ENCODE data around the gene PVALB.

PVALB gene

GRCh38 chr22:36833073-36833472 lies 16.2 kb upstream of the PVALB start:
- H3K9ac ChIP-seq (ENCODE audit: low read depth, low read length): no peak overlapping the region
- H3K4me2 ChIP-seq (ENCODE audit: insufficient read depth, low read length): no peak overlapping the region
- no peaks in the 10 kb centered on the region for H3K79me2 ChIP-seq (ENCODE audit: insufficient read depth, low read length)
- no peak overlapping the region for H3K27ac ChIP-seq (ENCODE audit: low read length)
- ATAC-seq (ENCODE audit: insufficient read depth, low read depth): no peak
- no peak for DNase-seq
- H3K4me1 ChIP-seq (ENCODE audit: insufficient read depth, low read length): no peaks in the 10 kb centered on the region
- H3K4me3 ChIP-seq (ENCODE audit: low read depth in 1 of 2, low read length in 2 of 2): no peak overlapping the region
- no peak overlapping the region for H2AFZ ChIP-seq (ENCODE audit: low read depth, low read length)
- no peaks in the 10 kb centered on the region for H4K20me1 ChIP-seq (ENCODE audit: insufficient read depth, low read length)
- TF ChIP-seq CTCF (IDR thresholded peaks at IDR 0.05; ENCODE audit: borderline replicate concordance, extremely low read depth, low read length, poor library complexity, severe bottlenecking) (no peak), EZH2 (IDR thresholded peaks at IDR 0.05; ENCODE audit: borderline replicate concordance, low read depth, low read length, severe bottlenecking) (no peak)
- H3K36me3 ChIP-seq (ENCODE audit: insufficient read depth, low read length): no peaks in the 10 kb centered on the region
- peaks cover 7% of the 10 kb centered on the region for H3K27me3 ChIP-seq (ENCODE audit: insufficient read depth, low read length, poor library complexity)
- H3K9me3 ChIP-seq (ENCODE audit: insufficient read depth, low read length, severe bottlenecking): no peaks in the 10 kb centered on the region

- Histone ChIP-seq H4K20me1 (ENCODE audit: insufficient read depth, low read length) (no peaks in the 10 kb centered on the region), H3K4me1 (ENCODE audit: insufficient read depth, low read length) (no peaks in the 10 kb centered on the region), H3K36me3 (ENCODE audit: insufficient read depth, low read length) (no peaks in the 10 kb centered on the region), H3K27ac (ENCODE audit: low read length) (no peak overlapping the region), H2AFZ (ENCODE audit: low read depth, low read length) (no peak overlapping the region), H3K9ac (ENCODE audit: low read depth, low read length) (no peak overlapping the region), H3K9me3 (ENCODE audit: insufficient read depth, low read length, severe bottlenecking) (no peaks in the 10 kb centered on the region), H3K4me2 (ENCODE audit: insufficient read depth, low read length) (no peak overlapping the region), H3K4me3 (ENCODE audit: low read depth in 1 of 2, low read length in 2 of 2) (no peak overlapping the region), H3K79me2 (ENCODE audit: insufficient read depth, low read length) (no peaks in the 10 kb centered on the region), H3K27me3 (ENCODE audit: insufficient read depth, low read length, poor library complexity) (peaks cover 6% of the 10 kb centered on the region)
- no peak for DNase-seq
- no peak for ATAC-seq (ENCODE audit: insufficient read depth, low read depth)
- TF ChIP-seq CTCF (IDR thresholded peaks at IDR 0.05; ENCODE audit: borderline replicate concordance, extremely low read depth, low read length, poor library complexity, severe bottlenecking) (no peak), EZH2 (IDR thresholded peaks at IDR 0.05; ENCODE audit: borderline replicate concordance, low read depth, low read length, severe bottlenecking) (no peak)
Measured at GRCh38 chr22:36831717-36832116, 14.9 kb upstream of the PVALB start.

GRCh38 chr22:36831206-36831605 lies 14.4 kb upstream of the PVALB start:
- Histone ChIP-seq H3K4me2 (ENCODE audit: insufficient read depth, low read length) (no peak overlapping the region), H3K4me1 (ENCODE audit: insufficient read depth, low read length) (no peaks in the 10 kb centered on the region), H4K20me1 (ENCODE audit: insufficient read depth, low read length) (no peaks in the 10 kb centered on the region), H3K27me3 (ENCODE audit: insufficient read depth, low read length, poor library complexity) (peaks cover 6% of the 10 kb centered on the region), H3K9me3 (ENCODE audit: insufficient read depth, low read length, severe bottlenecking) (no peaks in the 10 kb centered on the region), H2AFZ (ENCODE audit: low read depth, low read length) (no peak overlapping the region), H3K36me3 (ENCODE audit: insufficient read depth, low read length) (no peaks in the 10 kb centered on the region), H3K27ac (ENCODE audit: low read length) (no peak overlapping the region), H3K9ac (ENCODE audit: low read depth, low read length) (no peak overlapping the region), H3K79me2 (ENCODE audit: insufficient read depth, low read length) (no peaks in the 10 kb centered on the region), H3K4me3 (ENCODE audit: low read depth in 1 of 2, low read length in 2 of 2) (no peak overlapping the region)
- TF ChIP-seq CTCF (IDR thresholded peaks at IDR 0.05; ENCODE audit: borderline replicate concordance, extremely low read depth, low read length, poor library complexity, severe bottlenecking): no peak
- no peak for TF ChIP-seq EZH2 (IDR thresholded peaks at IDR 0.05; ENCODE audit: borderline replicate concordance, low read depth, low read length, severe bottlenecking)
- ATAC-seq (ENCODE audit: insufficient read depth, low read depth): no peak
- DNase-seq: no peak

- no peak overlapping the region for H2AFZ ChIP-seq (ENCODE audit: low read depth, low read length)
- no peaks in the 10 kb centered on the region for H3K36me3 ChIP-seq (ENCODE audit: insufficient read depth, low read length)
- DNase-seq: no peak
- H3K9ac ChIP-seq (ENCODE audit: low read depth, low read length): no peak overlapping the region
- ATAC-seq (ENCODE audit: insufficient read depth, low read depth): no peak
- no peak overlapping the region for H3K4me2 ChIP-seq (ENCODE audit: insufficient read depth, low read length)
- H4K20me1 ChIP-seq (ENCODE audit: insufficient read depth, low read length): no peaks in the 10 kb centered on the region
- no peak for TF ChIP-seq CTCF (IDR thresholded peaks at IDR 0.05; ENCODE audit: borderline replicate concordance, extremely low read depth, low read length, poor library complexity, severe bottlenecking)
- no peak for TF ChIP-seq EZH2 (IDR thresholded peaks at IDR 0.05; ENCODE audit: borderline replicate concordance, low read depth, low read length, severe bottlenecking)
- no peaks in the 10 kb centered on the region for H3K9me3 ChIP-seq (ENCODE audit: insufficient read depth, low read length, severe bottlenecking)
- peaks cover 6% of the 10 kb centered on the region for H3K27me3 ChIP-seq (ENCODE audit: insufficient read depth, low read length, poor library complexity)
- H3K27ac ChIP-seq (ENCODE audit: low read length): no peak overlapping the region
- H3K4me3 ChIP-seq (ENCODE audit: low read depth in 1 of 2, low read length in 2 of 2): no peak overlapping the region
- no peaks in the 10 kb centered on the region for H3K4me1 ChIP-seq (ENCODE audit: insufficient read depth, low read length)
- H3K79me2 ChIP-seq (ENCODE audit: insufficient read depth, low read length): no peaks in the 10 kb centered on the region
Measured at GRCh38 chr22:36830601-36831000, 13.8 kb upstream of the PVALB start.
